Measurements from ENCODE around the gene SS18.
"Not testable (repeated sequence)": the region's sequence is repeated elsewhere in the genome, so short reads cannot be mapped to it uniquely, and the experiment has no call there.

The SS18 gene

GRCh38 chr18:26090130-26091046, at the start of gene SS18:
Gene SS18 (minus strand): TSS chr18:26090613. CDS start chr18:26090569, 44 bp downstream.
- DNase-seq: peak; percentile 91

GRCh38 chr18:26135548-26135947, 45.1 kb upstream of the SS18 start:
- DNase-seq: no peak

GRCh38 chr18:26134107-26134506, 43.7 kb upstream of the SS18 start:
- no peak for DNase-seq

- peak; percentile 55 for DNase-seq
These were observed 43.2 kb upstream of the SS18 start, which contains the start of gene PSMA8 for GRCh38 chr18:26133652-26134051. Gene PSMA8 (plus strand): TSS chr18:26133869. CDS start chr18:26133966, 97 bp downstream.

- DNase-seq: not testable (repeated sequence)
These were observed 37.8 kb upstream of the SS18 start for GRCh38 chr18:26128192-26128591.

GRCh38 chr18:26127786-26128185, 37.4 kb upstream of the SS18 start:
- no peak for DNase-seq

- not testable (repeated sequence) for DNase-seq
These were observed 31.6 kb upstream of the SS18 start for GRCh38 chr18:26121994-26122393.

- no peak for DNase-seq
These were observed 31.1 kb upstream of the SS18 start for GRCh38 chr18:26121476-26121875.

GRCh38 chr18:26119246-26119645, 28.8 kb upstream of the SS18 start:
- DNase-seq: no peak

- no peak for DNase-seq
These were observed 13.6 kb upstream of the SS18 start for GRCh38 chr18:26104035-26104434.

GRCh38 chr18:26103579-26103978, 13.2 kb upstream of the SS18 start:
- peak; percentile 47 for DNase-seq

GRCh38 chr18:26097563-26097962, 7.2 kb upstream of the SS18 start:
- DNase-seq: no peak

- no peak for DNase-seq
These were observed 6.4 kb upstream of the SS18 start for GRCh38 chr18:26096852-26097251.

- DNase-seq: peak; percentile 69
These were observed 726 bp upstream of the SS18 start for GRCh38 chr18:26091047-26091630.

- no peak for DNase-seq
These were observed 902 bp downstream of the SS18 start for GRCh38 chr18:26089293-26090129.

- DNase-seq: no peak
These were observed 1.9 kb downstream of the SS18 start for GRCh38 chr18:26088487-26088886.

- DNase-seq: no peak
These were observed 3.5 kb downstream of the SS18 start for GRCh38 chr18:26086959-26087358.

- no peak for DNase-seq
These were observed 5.4 kb downstream of the SS18 start for GRCh38 chr18:26085056-26085455.

GRCh38 chr18:26083099-26083498, 7.3 kb downstream of the SS18 start:
- DNase-seq: no peak

GRCh38 chr18:26082475-26082874, 7.9 kb downstream of the SS18 start:
- DNase-seq: no peak

GRCh38 chr18:26074246-26074645, 16.2 kb downstream of the SS18 start:
- DNase-seq: no peak

- no peak for DNase-seq
These were observed 16.7 kb downstream of the SS18 start for GRCh38 chr18:26073758-26074157.

- DNase-seq: no peak
These were observed 18.7 kb downstream of the SS18 start for GRCh38 chr18:26071725-26072124.
